Endothelial cell of umbilical vein (primary cell): ENCODE data around the gene PTPN12. TPM values are rescaled to one million over a fixed set of nuclear protein-coding genes. Genes with fewer than 3 reads are reported as not detected.

Source experiments
- BruUV-seq: library from RNA; stranded (reverse); fragments of 400-500 nt; replicated peaks from 2 replicates; lab custom pipeline; 2021; lab: Mats Ljungman, UMichigan
- CTCF ChIA-PET: fragments of 300-600, 350-600 bp; sonication (Branson Sonifier 250); formaldehyde crosslinking; loops from one replicate; lab custom pipeline; 2021; ENCODE audit warnings: antibody characterized with exemption, inconsistent platforms; lab: Charles Lee
- POLR2A ChIA-PET: fragments of 300-600, 350-600 bp; sonication (Branson Sonifier 250); formaldehyde crosslinking; loops from one replicate; lab custom pipeline; 2021; ENCODE audit warnings: antibody characterized with exemption, inconsistent platforms; lab: Charles Lee
- DNase-seq: peaks from one replicate; pipeline ENCODE4 v3.0.0-alpha.2; 2011; ENCODE audit warnings: low read depth, low spot score
- FAIRE-seq: peaks from 2 replicates; lab custom pipeline; 2011; peaks lifted over from hg19 to GRCh38; lab: Jason Lieb, UNC
- H2AFZ ChIP-seq: 2 replicates; pipeline ENCODE4 v1.6.0; 2012; ENCODE audit warnings: low read depth, low read length, control low read depth, inconsistent platforms
- H3K27ac ChIP-seq: 2 replicates; pipeline ENCODE4 v1.5.1; 2011; ENCODE audit warnings: low read depth, mild to moderate bottlenecking, control low read depth, low read length, moderate library complexity; ENCODE audit not compliant: insufficient read depth
- H3K27me3 ChIP-seq, 2 experiments: 2 replicates each; pipeline versions ENCODE4 v1.6.0 to v1.6.1; 2011; ENCODE audit warnings: low read length in 2 of 2, mixed read lengths in 1 of 2; ENCODE audit not compliant: control insufficient read depth in 2 of 2, insufficient read depth in 2 of 2
- H3K36me3 ChIP-seq, 2 experiments: 2 replicates in 1 of 2; 3 replicates in 1 of 2; pipeline ENCODE4 v1.5.1; 2011; ENCODE audit warnings: low read length in 2 of 2, mild to moderate bottlenecking in 1 of 2, moderate library complexity in 1 of 2; ENCODE audit not compliant: control insufficient read depth in 2 of 2, insufficient read depth in 2 of 2; ENCODE audit errors: extremely low read depth in 1 of 2
- H3K4me1 ChIP-seq: 3 replicates; pipeline ENCODE4 v1.5.1; 2011; ENCODE audit warnings: mild to moderate bottlenecking, low read length; ENCODE audit not compliant: control insufficient read depth, insufficient read depth; ENCODE audit errors: extremely low read depth
- H3K4me2 ChIP-seq: 2 replicates; pipeline ENCODE4 v1.6.1; 2011; ENCODE audit warnings: low read length, control low read depth, mixed read lengths; ENCODE audit not compliant: insufficient read depth
- H3K4me3 ChIP-seq, 3 experiments: fragments of 200-600 bp in 1 of 3; sonication (generic), shearing (Covaris generic) in 1 of 3; replicated peaks in 1 of 3; 2 replicates each; pipeline ENCODE4 v1.5.1; 2011 to 2016; ENCODE audit warnings: control low read depth in 3 of 3, low read length in 3 of 3, mild to moderate bottlenecking in 2 of 3, inconsistent platforms in 1 of 3, low read depth in 1 of 3, moderate library complexity in 1 of 3; ENCODE audit not compliant: insufficient read depth in 1 of 3
- H3K79me2 ChIP-seq: 2 replicates; pipeline ENCODE4 v1.6.0; 2012; ENCODE audit warnings: low read length, inconsistent platforms; ENCODE audit not compliant: control insufficient read depth, insufficient read depth
- H3K9ac ChIP-seq: replicated peaks from 2 replicates; pipeline ENCODE3; 2011; ENCODE audit warnings: low read length, control low read depth; ENCODE audit not compliant: insufficient read depth; ENCODE audit errors: extremely low read depth
- H3K9me1 ChIP-seq: replicated peaks from 3 replicates; pipeline ENCODE4 v1.6.0; 2011; ENCODE audit warnings: mild to moderate bottlenecking, low read length; ENCODE audit not compliant: control insufficient read depth, insufficient read depth; ENCODE audit errors: extremely low read depth
- H3K9me3 ChIP-seq: replicated peaks from 2 replicates; pipeline ENCODE4 v1.5.1; 2012; ENCODE audit warnings: low read length, inconsistent platforms; ENCODE audit not compliant: control insufficient read depth, insufficient read depth
- H4K20me1 ChIP-seq: replicated peaks from 2 replicates; pipeline ENCODE3; 2011; ENCODE audit warnings: mild to moderate bottlenecking, low read length; ENCODE audit not compliant: control insufficient read depth, insufficient read depth; ENCODE audit errors: extremely low read depth
- CTCF ChIP-seq, 2 donors: IDR thresholded peaks; 1 replicate in 1 of 2; 2 replicates in 1 of 2; pipeline ENCODE4 v1.5.1; 2011; ENCODE audit warnings: low read length in 2 of 2, mild to moderate bottlenecking in 2 of 2, moderate library complexity in 2 of 2, control low read depth in 1 of 2, inconsistent platforms in 1 of 2, low read depth in 1 of 2; ENCODE audit not compliant: insufficient read depth in 1 of 2; ENCODE audit errors: extremely low read depth in 1 of 2
- EZH2 ChIP-seq: IDR thresholded peaks from 2 replicates; pipeline ENCODE4 v1.6.1; 2012; ENCODE audit warnings: borderline replicate concordance, low read depth, mild to moderate bottlenecking, moderate library complexity, low read length, inconsistent platforms; ENCODE audit not compliant: severe bottlenecking
- FOS ChIP-seq: IDR thresholded peaks from 2 replicates; pipeline ENCODE4 v1.6.1; 2011; ENCODE audit warnings: mild to moderate bottlenecking, low read length, moderate library complexity, borderline replicate concordance; ENCODE audit not compliant: insufficient read depth
- GATA2 ChIP-seq: IDR thresholded peaks from 2 replicates; pipeline ENCODE4 v1.7.0; 2011; ENCODE audit warnings: low read depth, mild to moderate bottlenecking, moderate library complexity, mixed read lengths, low read length; ENCODE audit not compliant: insufficient read length, insufficient read depth
- JUN ChIP-seq: IDR thresholded peaks from 2 replicates; pipeline ENCODE4 v1.6.1; 2011; ENCODE audit warnings: borderline replicate concordance, low read depth; ENCODE audit not compliant: insufficient read length, insufficient read depth
- MYC ChIP-seq: IDR thresholded peaks from one replicate; pipeline ENCODE4 v1.6.1; 2011; ENCODE audit warnings: mild to moderate bottlenecking, low read depth, low read length
- POLR2A ChIP-seq: IDR thresholded peaks from 2 replicates; pipeline ENCODE4 v1.6.1; 2012; ENCODE audit warnings: low read depth, mild to moderate bottlenecking, control low read depth, low read length
- POLR2AphosphoS5 ChIP-seq: IDR thresholded peaks from 2 replicates; pipeline ENCODE4 v1.6.1; 2012; ENCODE audit warnings: low read depth, mild to moderate bottlenecking, control low read depth, low read length, moderate library complexity; ENCODE audit not compliant: insufficient read depth
- dilution Hi-C: fragments of 300-500 bp; cut with MboI; formaldehyde crosslinking; loops from one replicate; pipeline ENCODE4 v1.15.0; 2019; ENCODE audit warnings: low sequenced_read_pairs; ENCODE audit not compliant: extremely low pct_ligation_motif_present
- intact Hi-C: fragments of 100-400 bp; cut with micrococcal nuclease; formaldehyde crosslinking; loops from one replicate; pipeline ENCODE4 v1.10.0; 2022
- polyA plus RNA-seq, 4 experiments: library from polyadenylated mRNA; depleted of rRNA in 3 of 4; stranded (reverse) in 3 of 4; unstranded in 1 of 4; fragments of >200 nt; gene quantifications; 2 replicates each; pipeline versions ENCODE4 v1.2.1 to v1.2.3, GENCODE V29; 2011 to 2012; ENCODE audit warnings: missing spikeins in 1 of 4
- total RNA-seq: library from RNA; stranded (reverse); gene quantifications from 2 replicates; pipeline ENCODE4 v1.2.3, GENCODE V29; 2021
- TF ChIP-seq, protein P1 (sequence below): IDR thresholded peaks from 2 replicates; pipeline ENCODE4 v1.6.1; 2011; ENCODE audit not compliant: insufficient read depth, insufficient read length

Gene PTPN12
- total and polyA plus RNA-seq, 2 donors (not counting 3 experiments of a cell fraction or from before 2014, with no cell fraction given): 30.6 to 137 TPM

GRCh38 chr7:77580762-77581350, 43.8 kb downstream of the PTPN12 start:
- Histone ChIP-seq H3K36me3 (peaks cover 3% of the 10 kb centered on the region in 2 experiments), H3K4me3 (no peak overlapping the region), H3K9me3 (no peaks in the 10 kb centered on the region), H4K20me1 (peaks cover 4% of the 10 kb centered on the region), H3K4me1 (no peaks in the 10 kb centered on the region), H2AFZ (no peak overlapping the region), H3K9me1 (no peaks in the 10 kb centered on the region), H3K27me3 (no peaks in the 10 kb centered on the region), H3K4me2 (no peak overlapping the region), H3K79me2 (peaks cover 50% of the 10 kb centered on the region), H3K9ac (no peak overlapping the region), H3K27ac (no peak overlapping the region)
- DNase-seq (no peak), FAIRE-seq (no peak)
- dilution Hi-C loops: no loop called here
- ChIA-PET POLR2A (no interaction called here), CTCF (no interaction called here)
- no TSS peak for BruUV-seq
- TF ChIP-seq GATA2 (no peak), POLR2AphosphoS5 (no peak), CTCF (IDR thresholded peaks at IDR 0.05; ENCODE audit: extremely low read depth in 1 of 2, insufficient read depth in 1 of 2, low read depth in 1 of 2, low read length in 2 of 2) (no peak), EZH2 (no peak), POLR2A (no peak), JUN (no peak), FOS (no peak), MYC (no peak)
- TF ChIP-seq, protein P1, sequence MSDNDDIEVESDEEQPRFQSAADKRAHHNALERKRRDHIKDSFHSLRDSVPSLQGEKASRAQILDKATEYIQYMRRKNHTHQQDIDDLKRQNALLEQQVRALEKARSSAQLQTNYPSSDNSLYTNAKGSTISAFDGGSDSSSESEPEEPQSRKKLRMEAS: no peak
- intact Hi-C loops: no loop called here
